Activated CD4-positive, alpha-beta T cell treated with anti-CD3 and anti-CD28 coated beads, Interleukin-2, amount 10 ng/mL, durations not matched to agents 7 days and 5 days (primary cell): ENCODE results near the gene PHLDA2. TPM values are rescaled to one million over a fixed set of nuclear protein-coding genes. Genes with fewer than 3 reads are reported as not detected.

ENCODE experiments used
- CTCF ChIA-PET: fragments of 350-600 bp; sonication (Branson Sonifier 250); formaldehyde crosslinking; loops from one replicate; lab custom pipeline; 2021; ENCODE audit warnings: antibody characterized with exemption; lab: Charles Lee
- POLR2A ChIA-PET: fragments of 350-600 bp; sonication (Branson Sonifier 250); formaldehyde crosslinking; loops from one replicate; lab custom pipeline; 2021; ENCODE audit warnings: antibody characterized with exemption; lab: Charles Lee
- DNase-seq: peaks from one replicate; pipeline ENCODE4 v3.0.0-alpha.2; 2020
- H3K27ac Mint-ChIP-seq: one replicate; pipeline ENCODE4 v1.8.0; 2021; ENCODE audit warnings: mild to moderate bottlenecking, moderate library complexity, mixed read lengths
- H3K27me3 Mint-ChIP-seq: one replicate; pipeline ENCODE4 v1.8.0; 2021; ENCODE audit warnings: mixed read lengths
- H3K36me3 Mint-ChIP-seq: one replicate; pipeline ENCODE4 v1.8.0; 2021; ENCODE audit warnings: low read depth, mixed read lengths
- H3K4me1 Mint-ChIP-seq: one replicate; pipeline ENCODE4 v1.8.0; 2021; ENCODE audit warnings: mixed read lengths
- H3K4me3 Mint-ChIP-seq: one replicate; pipeline ENCODE4 v1.8.0; 2021; ENCODE audit warnings: mild to moderate bottlenecking, moderate library complexity, mixed read lengths
- H3K9me3 Mint-ChIP-seq: one replicate; pipeline ENCODE4 v1.8.0; 2021; ENCODE audit warnings: mixed read lengths
- total RNA-seq, 2 experiments: library from RNA; stranded (reverse); gene quantifications; one replicate each; pipeline ENCODE4 v1.2.3, GENCODE V29; 2021

Gene PHLDA2
- under 1 TPM; 0.35 to 0.45 TPM for total RNA-seq

DNA sequence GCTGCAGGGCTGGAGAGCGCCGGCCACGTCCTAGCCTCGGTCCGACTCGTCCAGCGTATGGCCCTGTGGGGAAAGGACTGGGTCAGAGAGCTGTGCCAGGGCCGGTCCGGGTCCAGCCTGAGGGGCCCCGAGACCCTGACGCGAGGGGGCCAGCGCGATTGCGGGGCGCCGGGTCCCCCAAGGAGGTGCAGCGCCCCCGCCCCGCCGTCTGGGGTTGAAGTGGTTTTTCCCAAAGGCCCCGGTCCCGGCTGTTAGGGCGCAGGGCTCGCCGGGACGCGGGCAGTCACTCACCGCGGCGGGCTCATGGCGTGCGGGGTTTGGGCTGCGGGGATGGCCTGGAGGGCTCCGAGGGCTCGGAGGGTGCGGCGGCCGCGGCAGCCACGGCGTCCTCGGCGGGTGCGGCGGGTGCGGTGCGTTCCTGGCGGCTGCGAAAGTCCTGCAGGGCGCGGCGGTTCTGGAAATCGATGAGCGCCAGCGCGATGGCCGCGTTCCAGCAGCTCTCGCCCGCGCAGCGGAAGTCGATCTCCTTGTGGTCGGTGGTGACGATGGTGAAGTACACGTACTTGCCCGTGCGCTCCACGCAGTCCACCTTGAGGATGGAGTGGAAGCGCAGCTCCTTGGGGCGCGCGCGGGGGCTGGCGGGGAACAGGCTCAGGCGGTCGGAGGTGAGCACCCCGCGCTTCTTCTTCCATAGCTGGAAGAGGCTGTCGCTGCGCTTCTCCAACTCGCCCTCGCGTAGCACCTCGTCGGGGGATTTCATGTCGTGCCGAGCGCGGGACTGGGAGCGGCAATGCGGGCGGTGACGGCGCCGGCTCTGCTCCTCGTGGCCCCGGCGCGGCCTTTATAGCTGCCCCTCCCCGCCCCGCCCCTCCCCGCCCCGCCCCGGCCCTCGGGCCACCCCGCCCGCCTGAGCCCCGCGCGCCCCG is at the start of gene PHLDA2:
Gene PHLDA2 (minus strand): TSS at position 816 of the 926 bp plus-strand sequence. CDS start 56 bp downstream, at position 760.
- CTCF ChIA-PET, result interaction anchor here (1.0 to 2.8 kb wide), 12 partner anchors 14 to 528 kb away, joined by 3 to 15 read pairs (median 5); partner anchors contain the start of gene TSSC4
- Mint-ChIP-seq H3K4me1 (peaks cover 34% of the 10 kb centered on the region), H3K9me3 (peaks cover 2% of the 10 kb centered on the region), H3K27me3 (peaks cover 30% of the 10 kb centered on the region), H3K27ac (peak within 1 kb of the TSS; percentile 76), H3K4me3 (peak within 1 kb of the TSS; percentile 63), H3K36me3 (no peaks in the 10 kb centered on the region)
- POLR2A ChIA-PET, result no interaction called here
- DNase-seq, result peak; percentile 65

DNA sequence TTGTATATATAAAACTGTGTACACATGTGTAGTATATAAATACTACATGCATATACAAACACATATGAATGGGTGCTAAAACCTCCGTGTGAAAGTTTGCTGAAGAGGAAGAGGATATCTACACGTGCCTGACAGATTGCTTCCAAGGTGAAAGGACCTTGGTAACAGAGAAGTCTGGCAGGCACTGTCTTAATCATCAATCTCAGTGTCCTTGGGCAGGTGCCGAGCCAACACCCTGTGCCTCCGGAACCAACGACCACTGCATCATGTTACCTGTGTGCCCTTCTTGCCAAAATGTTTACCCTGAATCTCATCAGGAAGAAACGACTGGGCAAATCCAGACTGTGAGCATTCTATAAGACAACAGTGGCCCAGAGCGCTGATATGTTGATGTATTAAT is 47.9 kb upstream of the PHLDA2 start:
- H3K4me3 Mint-ChIP-seq, result no peak overlapping the region
- H3K27ac Mint-ChIP-seq, result no peak overlapping the region
- no peaks in the 10 kb centered on the region for H3K9me3 Mint-ChIP-seq
- no peak for DNase-seq
- CTCF ChIA-PET, result no interaction called here
- H3K36me3 Mint-ChIP-seq, result peaks cover 62% of the 10 kb centered on the region
- H3K4me1 Mint-ChIP-seq, result peaks cover 35% of the 10 kb centered on the region
- no peaks in the 10 kb centered on the region for H3K27me3 Mint-ChIP-seq
- POLR2A ChIA-PET, result no interaction called here

DNA sequence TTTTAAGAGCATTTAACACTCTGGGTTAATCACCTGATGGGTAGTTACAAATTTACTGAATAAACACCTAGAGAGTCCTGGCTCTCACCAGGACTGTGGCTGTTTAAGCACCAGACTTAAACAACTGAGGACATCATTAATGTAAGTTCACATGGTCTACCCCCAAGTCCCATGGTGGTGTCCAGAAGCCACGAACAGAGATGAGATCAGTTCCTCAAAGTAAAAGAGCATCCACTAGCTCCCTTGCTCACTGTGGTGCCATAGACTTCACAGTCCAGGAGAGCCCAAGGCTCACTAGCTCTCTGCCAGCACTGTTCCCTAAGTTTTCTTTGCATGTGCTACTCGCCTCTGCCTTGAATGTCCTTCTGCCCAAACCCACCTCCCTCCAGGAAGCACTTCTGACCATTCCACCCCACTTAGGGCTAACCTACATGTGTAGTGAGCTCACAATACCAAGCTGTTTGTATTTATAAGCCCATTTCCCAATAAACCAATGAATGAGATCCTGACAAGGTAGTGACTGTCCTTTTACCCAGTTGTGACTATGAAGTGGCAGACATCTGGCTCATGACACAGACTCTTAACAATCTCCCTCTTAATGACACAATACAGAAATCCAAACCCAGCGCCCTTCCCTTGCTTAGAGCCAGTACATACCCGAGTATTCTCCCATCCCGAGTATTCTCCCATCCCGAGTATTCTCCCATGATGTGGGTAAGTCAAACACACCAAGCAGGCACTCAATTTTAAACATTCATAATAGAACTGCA is 47.3 kb upstream of the PHLDA2 start:
- ChIA-PET POLR2A (interaction anchor here (1.1 kb wide), 1 partner anchor 116 kb away, joined by 3 read pairs; no protein-coding TSS in a partner anchor), CTCF (interaction anchor here (0.9 to 1.9 kb wide), 7 partner anchors 9 to 58 kb away, joined by 3 to 10 read pairs (median 4); no protein-coding TSS in a partner anchor)
- Mint-ChIP-seq H3K36me3 (peaks cover 60% of the 10 kb centered on the region), H3K9me3 (no peaks in the 10 kb centered on the region), H3K4me1 (peaks cover 30% of the 10 kb centered on the region), H3K27ac (peak overlapping the region; percentile 28), H3K4me3 (no peak overlapping the region), H3K27me3 (no peaks in the 10 kb centered on the region)
- no peak for DNase-seq

GRCh38 chr11:2975594-2975993 is 46.4 kb upstream of the PHLDA2 start:
- ChIA-PET CTCF (interaction anchor here (0.6 to 1.9 kb wide), 9 partner anchors 14 to 116 kb away, joined by 3 to 10 read pairs (median 4); no protein-coding TSS in a partner anchor), POLR2A (interaction anchor here (0.6 to 1.1 kb wide), 2 partner anchors 78 to 117 kb away, joined by 3 read pairs; no protein-coding TSS in a partner anchor)
- H3K9me3 Mint-ChIP-seq, result no peaks in the 10 kb centered on the region
- H3K27me3 Mint-ChIP-seq, result no peaks in the 10 kb centered on the region
- H3K27ac Mint-ChIP-seq, result peak overlapping the region; percentile 77
- H3K36me3 Mint-ChIP-seq, result peaks cover 65% of the 10 kb centered on the region
- DNase-seq, result peak; percentile 72
- peaks cover 30% of the 10 kb centered on the region for H3K4me1 Mint-ChIP-seq
- no peak overlapping the region for H3K4me3 Mint-ChIP-seq

DNA sequence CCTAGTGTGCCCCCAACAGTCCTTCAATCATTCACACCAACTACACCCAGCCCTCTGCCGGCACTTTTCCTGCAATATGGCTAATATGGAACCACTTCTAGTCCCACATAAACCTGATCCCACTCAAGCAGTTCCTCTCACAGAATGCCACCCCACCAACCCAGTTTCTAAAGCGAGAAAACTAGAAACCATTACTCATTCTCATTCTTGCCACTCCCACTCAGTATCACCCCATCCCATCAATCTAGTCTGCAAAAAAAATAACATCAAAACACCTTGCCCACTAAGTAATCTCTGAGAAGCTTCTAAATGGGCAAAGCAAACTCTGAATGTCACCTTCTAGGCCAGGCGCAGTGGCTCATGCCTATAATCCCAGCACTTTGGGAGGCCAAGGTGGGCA is 45.1 kb upstream of the PHLDA2 start:
- Mint-ChIP-seq H3K4me1 (peaks cover 30% of the 10 kb centered on the region), H3K27me3 (no peaks in the 10 kb centered on the region), H3K36me3 (peaks cover 77% of the 10 kb centered on the region), H3K9me3 (no peaks in the 10 kb centered on the region), H3K4me3 (no peak overlapping the region), H3K27ac (no peak overlapping the region)
- CTCF ChIA-PET, result interaction anchor here (0.9 to 1.0 kb wide), 2 partner anchors 40 to 66 kb away, joined by 3 read pairs; no protein-coding TSS in a partner anchor
- POLR2A ChIA-PET, result no interaction called here
- DNase-seq, result no peak

DNA sequence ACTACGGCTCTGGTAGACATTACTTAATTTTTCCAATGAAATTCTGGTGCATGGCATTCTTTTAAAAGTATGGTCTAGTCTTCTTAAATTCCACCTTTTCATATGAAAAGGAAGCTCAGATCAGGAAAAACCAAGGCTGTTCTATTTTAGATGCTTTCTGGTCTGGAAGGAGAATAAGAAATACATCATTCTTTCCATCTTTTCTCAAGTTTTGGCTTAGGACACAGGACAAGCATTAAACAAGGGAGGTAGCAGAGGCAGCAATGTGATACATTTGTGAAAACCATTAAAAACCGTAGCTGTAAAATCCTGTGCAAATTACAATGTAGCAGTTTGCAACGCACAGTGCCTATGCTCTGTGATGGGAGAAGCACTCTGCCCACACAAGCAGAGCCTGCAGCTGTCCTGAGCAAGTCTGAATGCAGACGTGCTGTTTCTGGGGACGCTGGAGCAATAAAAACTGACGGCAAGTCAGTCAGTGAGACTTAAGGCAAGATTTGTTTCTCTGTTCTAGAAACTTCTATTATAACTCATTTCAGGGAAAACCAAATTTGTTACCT is 39.2 kb upstream of the PHLDA2 start:
- ChIA-PET CTCF (interaction anchor here (1.1 to 1.5 kb wide), 5 partner anchors 8 to 123 kb away, joined by 3 to 5 read pairs (median 4); no protein-coding TSS in a partner anchor), POLR2A (no interaction called here)
- Mint-ChIP-seq H3K36me3 (peaks cover 78% of the 10 kb centered on the region), H3K4me3 (no peak overlapping the region), H3K27me3 (no peaks in the 10 kb centered on the region), H3K9me3 (no peaks in the 10 kb centered on the region), H3K4me1 (peaks cover 18% of the 10 kb centered on the region), H3K27ac (no peak overlapping the region)
- no peak for DNase-seq

DNA sequence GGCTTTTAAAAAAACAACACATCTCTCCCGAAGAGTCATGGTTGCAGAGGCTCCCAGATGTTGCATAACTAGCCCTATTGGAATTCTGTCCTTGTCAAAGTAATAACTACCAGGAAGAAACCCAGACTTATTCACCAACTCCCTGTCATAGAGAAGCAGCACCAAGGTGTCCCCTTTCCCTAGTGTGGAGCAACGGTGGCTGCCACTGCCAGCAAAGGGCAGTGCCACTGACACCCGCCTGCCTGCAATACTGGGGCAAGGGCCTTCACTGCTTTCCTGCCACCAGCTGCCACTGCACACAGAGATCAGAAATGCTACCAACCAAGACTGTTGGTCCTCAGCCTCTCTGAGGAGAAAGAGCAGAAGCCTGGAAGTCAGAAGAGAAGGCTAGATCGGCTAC is 35.6 kb upstream of the PHLDA2 start:
- Mint-ChIP-seq H3K4me1 (peaks cover 37% of the 10 kb centered on the region), H3K4me3 (no peak overlapping the region)
- CTCF ChIA-PET, result no interaction called here

GRCh38 chr11:2963761-2964160 is 34.5 kb upstream of the PHLDA2 start:
- ChIA-PET POLR2A (no interaction called here), CTCF (interaction anchor here (0.5 kb wide), 1 partner anchor 84 kb away, joined by 4 read pairs; no protein-coding TSS in a partner anchor)
- Mint-ChIP-seq H3K27ac (peak overlapping the region; percentile 39), H3K36me3 (peaks cover 81% of the 10 kb centered on the region), H3K4me3 (no peak overlapping the region), H3K4me1 (peaks cover 37% of the 10 kb centered on the region), H3K9me3 (no peaks in the 10 kb centered on the region), H3K27me3 (no peaks in the 10 kb centered on the region)
- DNase-seq, result no peak

More for the DNA sequence above, 35.6 kb upstream of the PHLDA2 start:
- peaks cover 79% of the 10 kb centered on the region for H3K36me3 Mint-ChIP-seq
- H3K27me3 Mint-ChIP-seq, result no peaks in the 10 kb centered on the region
- no peaks in the 10 kb centered on the region for H3K9me3 Mint-ChIP-seq
- DNase-seq, result no peak
- POLR2A ChIA-PET, result no interaction called here
- no peak overlapping the region for H3K27ac Mint-ChIP-seq

GRCh38 chr11:2963112-2963754 is 34.0 kb upstream of the PHLDA2 start:
- H3K36me3 Mint-ChIP-seq, result peaks cover 81% of the 10 kb centered on the region
- DNase-seq, result no peak
- no peak overlapping the region for H3K4me3 Mint-ChIP-seq
- H3K4me1 Mint-ChIP-seq, result peaks cover 38% of the 10 kb centered on the region
- no peaks in the 10 kb centered on the region for H3K9me3 Mint-ChIP-seq
- no peaks in the 10 kb centered on the region for H3K27me3 Mint-ChIP-seq
- POLR2A ChIA-PET, result no interaction called here
- CTCF ChIA-PET, result interaction anchor here (0.5 to 1.9 kb wide), 2 partner anchors 26 to 84 kb away, joined by 4 read pairs; no protein-coding TSS in a partner anchor
- H3K27ac Mint-ChIP-seq, result peak overlapping the region; percentile 39

GRCh38 chr11:2961080-2961479 is 31.9 kb upstream of the PHLDA2 start:
- DNase-seq, result no peak
- CTCF ChIA-PET, result interaction anchor here (0.7 to 1.1 kb wide), 2 partner anchors 15 to 428 kb away, joined by 3 to 8 read pairs; no protein-coding TSS in a partner anchor
- Mint-ChIP-seq H3K9me3 (no peaks in the 10 kb centered on the region), H3K4me3 (no peak overlapping the region), H3K4me1 (peaks cover 40% of the 10 kb centered on the region), H3K36me3 (peaks cover 78% of the 10 kb centered on the region), H3K27me3 (no peaks in the 10 kb centered on the region), H3K27ac (no peak overlapping the region)
- POLR2A ChIA-PET, result no interaction called here

DNA sequence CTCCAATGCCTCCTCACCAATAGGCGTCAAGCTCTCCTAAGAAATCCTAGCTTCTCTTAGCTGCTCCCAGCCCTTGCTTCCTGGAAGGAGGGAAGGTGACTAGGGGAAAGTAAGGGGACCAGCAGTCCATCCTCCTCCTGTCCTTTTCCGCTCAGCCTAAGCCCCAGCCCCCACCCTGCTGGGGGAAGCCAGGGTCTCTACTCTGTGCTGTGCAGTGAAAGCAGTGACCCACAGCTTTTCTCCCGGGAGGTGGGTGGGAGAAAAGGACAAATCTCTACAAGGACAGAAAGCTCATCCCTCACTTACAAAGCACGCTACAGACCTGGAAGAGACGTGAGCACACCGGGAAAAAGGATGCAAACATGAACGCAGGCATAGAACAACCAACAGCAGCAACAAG is 30.9 kb upstream of the PHLDA2 start:
- CTCF ChIA-PET, result interaction anchor here (0.9 kb wide), 1 partner anchor 8 kb away, joined by 4 read pairs; no protein-coding TSS in a partner anchor
- no peak for DNase-seq
- no peaks in the 10 kb centered on the region for H3K27me3 Mint-ChIP-seq
- no peaks in the 10 kb centered on the region for H3K9me3 Mint-ChIP-seq
- H3K4me3 Mint-ChIP-seq, result no peak overlapping the region
- peaks cover 82% of the 10 kb centered on the region for H3K36me3 Mint-ChIP-seq
- POLR2A ChIA-PET, result no interaction called here
- H3K4me1 Mint-ChIP-seq, result peaks cover 47% of the 10 kb centered on the region
- no peak overlapping the region for H3K27ac Mint-ChIP-seq
